Muscle of back (tissue), 13 donors: ENCODE measurements around the gene MOB3B. TPM values are rescaled to one million over a fixed set of nuclear protein-coding genes. Genes with fewer than 3 reads are reported as not detected.

Source experiments
- DNase-seq, 3 donors: peaks; one replicate each; pipeline versions ENCODE4 v3.0.0 to v3.0.0-alpha.2; 2013
- long read RNA-seq, 9 donors: transcript quantifications; one replicate each; lab custom pipeline, GENCODE V29; 2026
- polyA plus RNA-seq, 10 donors: library from polyadenylated mRNA; unstranded; fragments of 120-200 nt; gene quantifications; one replicate each; pipeline ENCODE4 v1.2.1, GENCODE V29; 2013; ENCODE audit not compliant: insufficient read length in 10 of 10

Gene MOB3B
- 1 to 10 TPM; 2.4 to 5.1 (median 2.7) TPM for polyA plus RNA-seq
- long read RNA-seq, donor 1, full-length matches to known transcripts = 1 of 1 reads
- long read RNA-seq, donor 1, partial matches to known transcripts = 0 of 1 reads
- long read RNA-seq, donor 1, other reads (novel, unspliced or antisense) = 0 of 1 reads
- long read RNA-seq, donor 2 = 0 reads
- long read RNA-seq, donor 3 = 0 reads
- long read RNA-seq, donor 4 = 0 reads
- long read RNA-seq, donor 5, full-length matches to known transcripts = 1 of 1 reads
- long read RNA-seq, donor 5, partial matches to known transcripts = 0 of 1 reads
- long read RNA-seq, donor 5, other reads (novel, unspliced or antisense) = 0 of 1 reads
- long read RNA-seq, donor 6 = 0 reads
- long read RNA-seq, donor 7 = 0 reads
- long read RNA-seq, donor 8 = 0 reads
- long read RNA-seq, donor 9 = 0 reads

DNA sequence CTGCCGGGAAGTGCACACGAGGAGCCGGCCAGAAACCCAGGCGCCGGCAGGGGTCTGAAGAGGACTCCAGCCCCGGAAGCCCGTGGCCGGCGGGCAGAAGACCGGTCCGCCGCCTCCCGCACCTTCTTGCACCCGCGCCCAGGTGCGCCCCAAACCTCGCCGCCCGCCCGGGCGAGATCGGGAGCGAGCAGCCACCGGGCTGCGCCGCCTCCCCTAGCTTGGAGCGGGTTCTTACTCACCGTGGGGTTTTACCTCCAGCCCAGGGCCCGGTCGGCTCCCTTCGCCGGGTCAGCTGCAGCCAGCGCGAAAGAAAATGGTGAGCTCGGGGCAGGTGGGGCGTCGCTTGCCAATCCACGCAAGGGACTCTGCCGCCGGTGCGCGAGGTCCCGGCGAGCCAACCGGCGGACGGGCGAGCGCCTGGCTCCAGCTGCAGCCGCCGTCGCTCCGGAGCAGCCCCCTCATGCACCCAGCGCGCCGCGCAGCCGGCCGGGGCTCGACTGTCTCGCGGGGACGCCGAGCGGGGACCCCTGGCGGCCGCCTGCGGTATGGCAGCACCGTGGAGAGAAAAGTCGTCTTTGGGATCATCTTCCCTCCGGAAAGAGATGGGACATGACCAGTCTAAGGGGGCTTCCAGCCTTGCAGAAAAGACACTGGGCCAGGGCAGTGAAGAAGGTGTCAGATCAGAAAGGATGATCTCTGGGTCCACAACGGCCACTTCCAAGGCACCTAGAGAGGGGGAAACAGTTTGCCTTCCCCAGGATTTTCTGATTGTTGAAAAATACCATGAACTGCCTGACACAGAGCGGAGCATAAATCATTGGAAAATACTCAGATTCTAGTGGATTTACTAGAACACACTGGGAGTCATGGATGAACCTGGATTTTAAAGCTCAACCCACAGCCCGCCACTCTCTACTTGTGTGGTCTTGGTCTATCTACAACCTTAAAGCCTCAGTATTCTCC is at the start of gene MOB3B:
TSS of gene MOB3B (minus strand) at position 499 of the 963 bp plus-strand sequence. CDS start 74,264 bp downstream, outside the sequence.
- peak; percentile 71 to 93 (median 87) for DNase-seq

DNA sequence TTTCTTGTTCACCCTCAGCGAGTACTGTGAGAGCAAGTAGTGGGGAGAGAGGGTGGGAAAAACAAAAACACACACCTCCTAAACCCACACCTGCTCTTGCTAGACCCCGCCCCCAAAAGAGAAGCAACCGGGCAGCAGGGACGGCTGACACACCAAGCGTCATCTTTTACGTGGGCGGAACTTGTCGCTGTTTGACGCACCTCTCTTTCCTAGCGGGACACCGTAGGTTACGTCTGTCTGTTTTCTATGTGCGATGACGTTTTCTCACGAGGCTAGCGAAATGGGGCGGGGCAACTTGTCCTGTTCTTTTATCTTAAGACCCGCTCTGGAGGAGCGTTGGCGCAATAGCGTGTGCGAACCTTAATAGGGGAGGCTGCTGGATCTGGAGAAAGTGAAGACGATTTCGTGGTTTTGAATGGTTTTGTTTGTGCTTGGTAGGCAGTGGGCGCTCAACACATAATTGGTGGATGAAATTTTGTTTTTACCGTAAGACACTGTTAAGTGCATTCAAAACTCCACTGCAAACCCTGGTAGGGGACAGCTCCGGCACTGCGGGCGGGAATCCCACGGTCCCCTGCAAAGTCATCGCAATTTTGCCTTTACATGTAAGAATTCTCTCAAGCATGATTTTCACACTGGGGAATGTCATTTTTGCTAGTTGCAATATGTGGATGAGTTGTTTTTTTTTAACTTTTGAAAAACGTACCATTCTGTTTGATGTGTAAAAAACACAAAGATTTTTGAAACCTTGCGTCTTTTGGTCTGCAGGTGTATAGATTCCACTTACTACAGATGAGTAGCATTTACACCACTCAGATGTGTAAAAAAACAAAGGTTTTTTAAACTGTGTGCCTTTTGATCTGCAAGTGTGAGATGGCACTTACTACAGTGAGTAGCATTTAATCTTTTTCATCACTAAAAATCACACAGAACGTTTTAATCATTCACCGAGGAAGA is 44.3 kb upstream of the MOB3B start:
- DNase-seq = peak; percentile 94 to 98 (median 97)

DNA sequence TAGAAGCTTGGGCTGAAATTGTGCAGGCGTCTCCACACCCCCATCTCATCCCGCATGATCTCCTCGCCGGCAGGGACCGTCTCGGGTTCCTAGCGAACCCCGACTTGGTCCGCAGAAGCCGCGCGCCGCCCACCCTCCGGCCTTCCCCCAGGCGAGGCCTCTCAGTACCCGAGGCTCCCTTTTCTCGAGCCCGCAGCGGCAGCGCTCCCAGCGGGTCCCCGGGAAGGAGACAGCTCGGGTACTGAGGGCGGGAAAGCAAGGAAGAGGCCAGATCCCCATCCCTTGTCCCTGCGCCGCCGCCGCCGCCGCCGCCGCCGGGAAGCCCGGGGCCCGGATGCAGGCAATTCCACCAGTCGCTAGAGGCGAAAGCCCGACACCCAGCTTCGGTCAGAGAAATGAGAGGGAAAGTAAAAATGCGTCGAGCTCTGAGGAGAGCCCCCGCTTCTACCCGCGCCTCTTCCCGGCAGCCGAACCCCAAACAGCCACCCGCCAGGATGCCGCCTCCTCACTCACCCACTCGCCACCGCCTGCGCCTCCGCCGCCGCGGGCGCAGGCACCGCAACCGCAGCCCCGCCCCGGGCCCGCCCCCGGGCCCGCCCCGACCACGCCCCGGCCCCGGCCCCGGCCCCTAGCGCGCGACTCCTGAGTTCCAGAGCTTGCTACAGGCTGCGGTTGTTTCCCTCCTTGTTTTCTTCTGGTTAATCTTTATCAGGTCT is 43.5 kb upstream of the MOB3B start, which contains the start of gene C9orf72:
TSS of gene C9orf72 (minus strand) at position 564 of the 716 bp plus-strand sequence. CDS start 6,361 bp downstream, outside the sequence.
- peak in 2 of 3 donors; percentile 78 to 94 for DNase-seq

DNA sequence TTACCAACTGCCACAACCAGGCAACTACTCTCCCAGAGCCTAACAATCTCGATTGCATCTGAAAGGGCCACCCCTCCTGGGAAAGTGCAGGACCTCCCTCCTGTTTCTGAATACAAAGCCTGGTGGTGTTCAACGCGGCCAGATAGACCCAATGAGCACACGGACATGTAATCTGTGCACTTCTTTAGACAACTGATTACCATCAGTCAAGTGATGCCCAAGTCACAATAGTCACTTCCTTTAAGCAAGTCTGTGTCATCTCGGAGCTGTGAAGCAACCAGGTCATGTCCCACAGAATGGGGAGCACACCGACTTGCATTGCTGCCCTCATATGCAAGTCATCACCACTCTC is 42.9 kb upstream of the MOB3B start:
- DNase-seq = peak; percentile 34 to 82 (median 51)

DNA sequence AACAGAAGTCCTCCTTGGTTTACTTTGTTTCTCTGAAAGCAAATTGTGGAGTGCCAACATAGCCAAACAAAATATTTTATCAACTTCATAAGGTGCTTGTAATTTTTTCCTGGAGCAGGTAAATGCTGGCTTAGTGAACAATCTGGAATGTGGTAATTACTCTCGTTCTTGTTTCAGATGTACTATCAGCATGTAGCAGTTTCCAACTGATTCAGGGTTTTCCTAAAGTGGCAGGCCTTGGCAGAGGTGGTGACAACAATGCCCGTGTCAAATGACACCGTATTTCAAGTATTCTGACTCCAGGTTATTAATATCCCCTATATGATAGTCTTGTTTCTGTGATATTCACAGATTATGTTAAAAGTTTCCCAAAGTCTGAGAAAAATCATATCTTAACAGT is 42.4 kb upstream of the MOB3B start:
- DNase-seq = no peak

DNA sequence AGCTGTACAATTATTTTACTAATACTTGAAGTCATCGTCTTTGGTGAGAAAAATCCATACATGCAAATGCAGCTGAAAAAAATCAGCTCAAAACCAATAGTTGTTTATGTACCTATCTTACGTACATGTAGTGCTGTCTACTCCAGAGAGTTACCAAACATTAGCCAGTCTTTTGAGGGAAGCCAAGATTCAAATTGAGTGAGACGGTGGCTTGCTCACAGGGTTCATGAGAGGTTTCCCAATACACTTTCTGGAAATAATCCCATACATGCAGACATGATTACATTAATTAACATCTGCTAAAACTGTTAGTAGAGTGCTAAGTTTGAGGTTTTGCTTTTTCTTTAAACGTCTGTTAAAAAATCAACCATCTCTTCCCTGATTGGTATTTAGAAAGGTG is 41.4 kb upstream of the MOB3B start:
- DNase-seq = no peak

DNA sequence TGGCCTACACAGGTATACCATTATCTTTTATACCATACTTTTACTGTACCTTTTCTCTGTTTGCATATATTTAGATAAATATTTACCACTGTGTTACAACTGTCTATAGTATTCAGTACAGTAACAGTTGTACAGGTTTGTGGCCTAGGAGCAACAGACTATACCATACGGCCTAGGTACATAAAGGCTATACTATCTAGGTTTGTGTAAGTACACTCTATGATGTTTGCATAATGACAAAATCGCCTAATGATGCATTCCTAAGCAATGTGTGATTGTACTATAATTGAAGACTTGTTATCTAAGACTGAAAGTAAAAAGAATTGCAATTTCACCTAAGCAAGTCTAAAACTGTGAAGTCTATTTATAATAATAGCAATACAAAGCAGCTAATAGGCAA is 39.8 kb upstream of the MOB3B start:
- DNase-seq = no peak

DNA sequence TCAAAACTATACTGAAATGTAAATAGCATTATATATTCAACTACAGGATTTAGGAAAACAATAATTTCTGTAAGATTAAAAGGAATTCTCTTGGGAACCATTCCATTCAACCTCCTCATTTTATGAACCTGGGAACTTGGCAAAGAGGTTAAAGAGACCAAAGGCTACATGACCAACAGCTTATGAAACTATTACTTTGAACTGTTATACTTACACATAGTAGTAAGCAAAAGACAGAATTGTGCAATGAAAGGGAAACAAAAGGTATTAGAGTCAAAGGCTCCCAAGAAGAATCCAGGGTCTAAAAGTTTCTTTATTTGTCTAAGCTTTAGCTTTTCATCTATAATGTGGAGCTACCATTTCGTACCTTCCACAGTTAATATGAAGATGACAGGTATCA is 36.5 kb upstream of the MOB3B start:
- DNase-seq = no peak

DNA sequence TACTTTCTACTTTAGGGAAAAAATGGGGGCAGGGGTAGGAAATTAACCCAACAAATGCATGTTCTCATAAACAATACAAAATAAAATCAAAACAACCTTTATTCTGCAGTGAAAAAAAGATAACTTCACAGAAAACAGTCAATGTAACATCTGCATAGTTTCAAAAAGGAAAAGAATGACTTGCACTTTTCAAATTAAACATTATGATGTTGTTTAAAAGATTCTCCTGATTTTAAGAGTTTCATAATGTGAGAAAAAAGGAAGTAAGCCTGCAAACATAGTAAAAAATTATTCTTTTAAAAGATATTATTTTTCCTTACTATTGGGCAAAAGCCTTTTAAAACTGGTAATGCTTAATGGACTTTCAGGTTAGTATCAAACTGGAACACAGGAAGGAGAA is 36.1 kb upstream of the MOB3B start:
- DNase-seq = no peak

DNA sequence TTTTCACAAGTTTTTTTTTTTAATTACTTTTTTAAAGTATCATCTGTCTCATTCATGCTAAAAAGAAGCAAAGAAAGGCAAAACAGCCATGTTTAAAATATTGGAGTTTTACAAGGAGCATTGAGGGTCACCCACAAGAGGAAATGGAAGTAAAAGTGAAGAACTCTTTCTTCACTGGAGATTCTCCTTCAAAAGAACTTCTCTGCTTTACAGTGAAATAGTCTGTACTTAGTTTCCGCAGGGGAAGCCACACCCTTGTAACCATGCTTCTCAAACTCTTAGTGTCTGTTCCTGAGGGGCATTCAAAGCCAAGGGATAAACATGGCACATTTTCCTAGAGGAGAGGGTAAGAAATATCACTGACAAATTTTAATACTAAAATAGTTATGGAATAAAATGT is 35.1 kb upstream of the MOB3B start:
- no peak for DNase-seq

DNA sequence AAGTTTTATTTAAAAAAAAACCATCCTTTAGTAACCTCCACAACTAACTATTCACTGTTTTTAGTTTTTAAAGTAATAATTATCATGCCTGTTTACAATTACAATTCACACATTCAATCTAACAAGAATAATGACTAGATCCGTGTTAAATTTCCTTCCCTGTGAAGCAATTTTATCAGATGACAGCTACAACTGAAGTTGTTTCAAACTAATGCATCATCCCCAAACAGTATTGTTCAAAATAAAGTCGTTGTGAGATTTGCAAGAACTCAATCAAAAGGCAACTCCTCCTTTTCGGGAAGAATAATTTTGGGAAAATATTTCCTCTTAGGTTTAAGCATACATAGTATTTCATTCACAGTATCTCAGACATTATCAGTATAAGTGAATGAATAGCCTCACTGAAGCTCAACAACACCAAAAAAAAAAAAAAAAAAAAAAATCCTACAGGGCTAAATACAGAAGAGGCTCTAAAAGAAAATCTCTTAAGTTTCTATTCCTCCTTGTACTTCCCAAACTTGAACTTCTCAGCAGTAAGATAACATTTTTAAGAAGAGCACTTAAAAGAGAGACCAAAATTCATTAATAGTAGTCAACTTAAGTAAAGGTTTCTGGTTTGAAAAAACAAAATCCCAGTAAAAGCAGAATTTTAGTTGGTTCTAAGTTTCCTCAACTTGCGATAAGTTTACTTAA is 34.3 kb upstream of the MOB3B start:
- DNase-seq = no peak

DNA sequence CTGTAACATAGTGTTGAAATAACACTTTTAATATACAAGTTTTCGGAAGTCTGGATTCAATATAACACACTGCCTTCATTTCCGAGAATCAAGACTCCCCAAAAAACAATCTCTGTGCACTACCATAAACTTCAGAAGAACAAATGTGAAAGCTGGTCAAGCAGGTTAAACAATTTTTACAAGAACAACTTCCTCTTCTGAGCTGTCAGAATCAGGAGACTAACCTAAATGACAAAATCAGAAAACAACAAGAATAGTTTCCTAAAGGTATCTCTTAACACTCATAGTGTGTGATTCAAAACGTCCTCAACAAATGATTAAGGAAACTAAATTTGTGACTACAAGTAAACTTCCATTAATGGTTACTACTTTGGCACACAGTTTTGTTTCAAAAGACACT is 32.1 kb upstream of the MOB3B start:
- no peak for DNase-seq

DNA sequence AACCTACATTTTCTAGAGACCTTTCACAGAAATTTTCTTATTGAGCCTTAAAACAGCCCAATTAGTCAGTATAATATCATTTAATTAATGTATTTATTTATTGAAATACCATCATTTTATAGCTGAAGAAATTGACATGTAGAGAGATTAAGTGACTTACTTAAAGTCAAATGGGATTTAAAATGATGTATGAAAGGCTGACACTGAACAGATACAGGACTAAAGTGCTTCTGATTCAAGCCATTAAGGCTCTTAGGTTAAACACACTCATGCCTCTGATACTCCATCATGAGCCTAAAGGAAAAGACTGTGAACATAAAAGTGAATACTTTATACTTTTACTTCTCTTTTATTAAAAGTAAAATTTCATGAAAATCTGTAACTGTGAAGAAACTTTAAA is 30.8 kb upstream of the MOB3B start:
- DNase-seq = no peak

DNA sequence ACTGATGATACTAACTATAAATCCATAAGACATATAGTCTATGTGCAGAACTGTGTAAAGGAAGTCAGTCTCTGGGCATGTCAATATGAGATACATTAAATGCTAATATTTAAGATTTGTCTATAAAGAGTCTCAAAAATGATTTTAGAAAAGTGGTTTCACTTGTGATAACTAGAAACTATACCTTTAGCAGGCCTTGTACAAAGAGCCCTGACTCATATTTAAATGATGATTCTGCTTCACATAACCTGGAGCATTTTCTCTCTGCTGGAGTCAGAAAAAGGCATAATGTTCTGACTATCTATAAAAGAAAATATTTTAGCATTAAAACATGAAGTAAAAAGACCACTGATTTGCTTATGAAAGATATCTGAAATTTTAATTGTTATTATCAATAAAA is 28.7 kb upstream of the MOB3B start:
- DNase-seq = no peak

DNA sequence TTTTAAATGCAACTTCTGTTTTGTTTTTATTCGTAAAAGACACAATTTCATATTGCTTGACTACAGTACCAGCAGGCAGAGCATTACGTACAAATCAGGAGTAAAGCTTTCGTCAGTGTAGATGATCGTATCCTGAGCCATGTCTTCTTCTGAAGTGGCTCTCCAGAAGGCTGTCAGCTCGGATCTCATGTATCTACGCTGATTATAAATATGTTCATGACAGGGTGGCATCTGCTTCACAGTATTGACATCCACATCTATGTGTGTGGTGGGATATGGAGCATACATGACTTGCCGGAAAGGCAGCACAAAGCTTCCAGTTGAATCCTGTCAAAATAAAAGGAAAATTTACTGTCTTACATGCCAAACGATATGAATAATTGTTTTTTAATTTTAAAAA is 26.9 kb upstream of the MOB3B start:
- no peak for DNase-seq

DNA sequence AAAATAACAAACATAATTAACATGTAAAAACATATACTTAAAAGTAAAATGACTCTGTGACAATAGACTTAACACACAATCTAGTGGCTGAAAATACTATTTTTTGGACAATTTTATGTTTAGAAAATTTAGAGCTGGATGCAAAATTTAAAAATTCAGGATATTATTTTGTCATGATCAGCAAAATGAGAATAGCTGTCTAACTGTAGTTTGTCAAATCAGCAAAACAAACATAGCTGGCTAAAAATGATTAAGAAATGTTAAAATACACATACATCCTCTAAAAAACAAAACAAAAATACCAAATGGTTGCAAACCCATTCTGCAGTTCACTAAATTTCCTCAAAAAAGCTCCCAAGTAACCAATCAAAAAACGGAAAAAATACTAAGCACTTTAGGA is 25.1 kb upstream of the MOB3B start:
- no peak for DNase-seq

DNA sequence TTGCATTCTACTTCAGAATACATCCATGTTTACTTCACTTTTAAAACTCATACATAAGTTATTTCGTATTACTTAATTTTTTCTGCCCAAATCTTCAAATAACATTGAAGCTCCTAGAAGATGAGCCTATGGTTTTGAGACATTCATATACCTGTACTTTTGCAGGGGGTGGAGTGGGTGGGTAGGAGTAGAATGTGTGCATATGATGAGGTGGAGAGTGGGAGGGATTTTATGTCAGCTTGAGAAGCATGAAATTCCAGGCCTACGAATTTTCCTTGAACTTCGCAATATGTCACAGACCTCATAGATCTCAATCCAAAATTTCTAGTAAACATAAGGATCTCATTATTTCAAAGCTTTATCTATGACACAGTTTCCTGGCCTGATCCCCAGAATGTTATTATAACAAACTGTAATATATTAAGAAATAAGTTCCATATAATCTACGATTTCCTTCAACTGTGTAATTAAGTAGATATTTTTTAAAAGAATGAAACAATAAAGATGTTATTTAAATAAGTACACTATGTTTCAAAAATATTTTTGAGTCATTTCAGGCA is 19.7 kb upstream of the MOB3B start:
- DNase-seq = peak; percentile 33 to 58 (median 42)

DNA sequence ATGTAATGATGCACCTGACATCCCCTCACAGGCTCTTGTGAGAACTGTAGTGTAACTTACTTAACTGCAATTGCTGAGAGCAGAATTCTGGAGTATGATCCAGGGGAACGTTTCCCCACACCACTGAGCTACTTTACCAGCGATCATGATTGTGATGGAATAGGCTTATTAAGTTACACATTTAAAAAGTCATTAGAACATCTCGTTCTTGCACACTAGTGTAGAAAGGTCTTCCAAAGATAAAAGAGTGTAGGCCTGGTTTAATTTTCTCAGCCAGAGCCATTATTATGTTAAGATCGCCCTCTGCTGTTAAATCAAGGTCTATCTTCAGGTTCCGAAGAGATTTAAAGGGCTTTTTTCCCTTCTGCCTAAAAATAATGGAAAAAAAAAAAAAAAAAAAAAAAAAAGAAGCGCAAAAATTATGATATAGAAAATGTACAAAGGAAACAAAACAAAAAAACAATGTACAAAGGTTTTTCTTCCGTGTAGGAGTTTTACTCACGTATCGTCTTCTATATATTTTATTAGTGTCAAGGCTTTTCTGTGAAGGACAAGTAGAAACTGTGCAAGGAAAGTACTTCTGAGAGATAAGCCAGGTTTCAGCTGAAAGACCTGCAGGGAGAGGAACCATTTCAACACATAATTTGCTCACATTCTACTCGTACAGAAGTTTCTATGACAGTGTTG is 18.6 kb upstream of the MOB3B start:
- peak; percentile 33 to 74 (median 49) for DNase-seq

DNA sequence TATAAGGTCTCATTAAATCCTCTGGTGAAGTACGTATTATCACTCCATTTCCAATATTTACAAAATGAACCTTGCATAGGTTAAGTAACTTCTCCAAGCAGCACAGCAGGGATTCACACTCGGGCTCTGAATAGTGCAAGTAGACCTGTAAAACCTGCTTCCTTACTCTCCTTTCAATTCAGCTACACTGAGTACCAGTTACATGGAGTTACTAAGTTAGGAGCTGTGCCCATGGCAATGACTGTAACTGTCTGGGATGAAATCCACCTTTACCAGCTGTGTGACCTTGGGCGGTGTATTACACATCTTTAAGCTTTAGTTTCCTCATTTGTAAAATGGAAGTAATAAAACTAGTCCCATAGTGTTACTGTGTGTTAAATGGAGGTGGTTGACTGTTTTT is 15.9 kb upstream of the MOB3B start:
- DNase-seq = no peak
